ENCODE data around the gene TPCN2.

- TF ChIP-seq, protein P1, sequence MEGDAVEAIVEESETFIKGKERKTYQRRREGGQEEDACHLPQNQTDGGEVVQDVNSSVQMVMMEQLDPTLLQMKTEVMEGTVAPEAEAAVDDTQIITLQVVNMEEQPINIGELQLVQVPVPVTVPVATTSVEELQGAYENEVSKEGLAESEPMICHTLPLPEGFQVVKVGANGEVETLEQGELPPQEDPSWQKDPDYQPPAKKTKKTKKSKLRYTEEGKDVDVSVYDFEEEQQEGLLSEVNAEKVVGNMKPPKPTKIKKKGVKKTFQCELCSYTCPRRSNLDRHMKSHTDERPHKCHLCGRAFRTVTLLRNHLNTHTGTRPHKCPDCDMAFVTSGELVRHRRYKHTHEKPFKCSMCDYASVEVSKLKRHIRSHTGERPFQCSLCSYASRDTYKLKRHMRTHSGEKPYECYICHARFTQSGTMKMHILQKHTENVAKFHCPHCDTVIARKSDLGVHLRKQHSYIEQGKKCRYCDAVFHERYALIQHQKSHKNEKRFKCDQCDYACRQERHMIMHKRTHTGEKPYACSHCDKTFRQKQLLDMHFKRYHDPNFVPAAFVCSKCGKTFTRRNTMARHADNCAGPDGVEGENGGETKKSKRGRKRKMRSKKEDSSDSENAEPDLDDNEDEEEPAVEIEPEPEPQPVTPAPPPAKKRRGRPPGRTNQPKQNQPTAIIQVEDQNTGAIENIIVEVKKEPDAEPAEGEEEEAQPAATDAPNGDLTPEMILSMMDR (conservative IDR thresholded peaks at IDR 0.05 in 1 of 2, IDR thresholded peaks at IDR 0.05 in 1 of 2; ENCODE audit: extremely low read depth in 1 of 2, insufficient read depth in 1 of 2, low read depth in 1 of 2, low read length in 2 of 2): no peak
- TF ChIP-seq EZH2 (IDR thresholded peaks at IDR 0.05; ENCODE audit: borderline replicate concordance, low read length): no peak
Observed at GRCh38 chr11:69110451-69110850, 61.7 kb downstream of the TPCN2 start.
